Measurements from ENCODE around the gene IL4I1.
A peak's percentile ranks its signal among the peaks of the same experiment; 100 is the strongest.

GRCh38 chr19:49863935-49864320 lies 32.8 kb downstream of the IL4I1 start:
- TF ChIP-seq CTCF (IDR thresholded peaks at IDR 0.05 in 8 of 11, conservative IDR thresholded peaks at IDR 0.05 in 3 of 11) (no peak), POLR2A (IDR thresholded peaks at IDR 0.05) (no peak), POLR2AphosphoS5 (IDR thresholded peaks at IDR 0.05) (peak in 1 of 3 donors; percentile 31)
